ENCODE measurements around the gene VWA8. TPM values are rescaled to one million over a fixed set of nuclear protein-coding genes. Genes with fewer than 3 reads are reported as not detected.

VWA8 gene
- total and polyA plus RNA-seq, 4 donors = 7.1 to 50.3 (median 12.4) TPM

DNA sequence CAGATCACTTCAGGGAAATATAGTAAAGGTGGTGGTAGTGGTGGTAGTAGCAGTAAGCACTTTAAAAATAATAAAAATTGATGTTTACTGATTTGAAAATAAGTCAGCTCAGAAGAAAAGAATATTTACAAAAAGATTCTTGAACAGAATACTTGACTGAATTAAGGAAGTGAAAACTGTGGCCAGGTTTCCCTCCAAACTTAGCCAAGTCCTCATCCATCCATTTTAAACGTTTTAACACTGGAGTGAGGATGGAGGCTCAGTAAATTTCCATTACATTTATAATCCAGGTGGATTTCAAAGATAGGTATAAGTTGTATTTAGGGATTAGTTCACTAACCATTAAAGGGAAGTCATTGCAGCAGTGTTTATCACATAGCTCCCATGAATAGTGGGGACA lies 282.1 kb downstream of the VWA8 start:
- no peaks in the 10 kb centered on the region for H3K9me3 ChIP-seq (ENCODE audit: control insufficient read depth in 4 of 4, low read length in 3 of 4)
- no peak overlapping the region for H3K4me3 ChIP-seq (ENCODE audit: low read depth in 1 of 3, low read length in 3 of 3)
- no peaks in the 10 kb centered on the region for H3K4me1 ChIP-seq (ENCODE audit: control insufficient read depth in 4 of 4, insufficient read depth in 4 of 4, low read length in 3 of 4)
- WGBS = 71% methylated on average over 1 of the region's 1 CpG
- H3K27me3 ChIP-seq (ENCODE audit: control insufficient read depth in 4 of 4, insufficient read depth in 4 of 4, low read length in 3 of 4) = no peaks in the 10 kb centered on the region
- H3K9ac ChIP-seq (ENCODE audit: low read depth in 1 of 2, low read length in 2 of 2) = no peak overlapping the region
- no peak overlapping the region for H3K27ac ChIP-seq (ENCODE audit: low read depth in 1 of 2, low read length in 2 of 2)
- no peak for DNase-seq (ENCODE audit: low spot score)
- H3K36me3 ChIP-seq (ENCODE audit: control insufficient read depth in 4 of 4, insufficient read depth in 3 of 4, low read depth in 1 of 4, low read length in 3 of 4) = peaks cover 4 to 17% (median 12%) of the 10 kb centered on the region in 4 donors
- TF ChIP-seq TAF1 (conservative IDR thresholded peaks at IDR 0.05) = no peak
- TF ChIP-seq RXRA (IDR thresholded peaks at IDR 0.05) = no peak
- no peak for TF ChIP-seq HNF4A (conservative IDR thresholded peaks at IDR 0.05)
- TF ChIP-seq, protein P1, sequence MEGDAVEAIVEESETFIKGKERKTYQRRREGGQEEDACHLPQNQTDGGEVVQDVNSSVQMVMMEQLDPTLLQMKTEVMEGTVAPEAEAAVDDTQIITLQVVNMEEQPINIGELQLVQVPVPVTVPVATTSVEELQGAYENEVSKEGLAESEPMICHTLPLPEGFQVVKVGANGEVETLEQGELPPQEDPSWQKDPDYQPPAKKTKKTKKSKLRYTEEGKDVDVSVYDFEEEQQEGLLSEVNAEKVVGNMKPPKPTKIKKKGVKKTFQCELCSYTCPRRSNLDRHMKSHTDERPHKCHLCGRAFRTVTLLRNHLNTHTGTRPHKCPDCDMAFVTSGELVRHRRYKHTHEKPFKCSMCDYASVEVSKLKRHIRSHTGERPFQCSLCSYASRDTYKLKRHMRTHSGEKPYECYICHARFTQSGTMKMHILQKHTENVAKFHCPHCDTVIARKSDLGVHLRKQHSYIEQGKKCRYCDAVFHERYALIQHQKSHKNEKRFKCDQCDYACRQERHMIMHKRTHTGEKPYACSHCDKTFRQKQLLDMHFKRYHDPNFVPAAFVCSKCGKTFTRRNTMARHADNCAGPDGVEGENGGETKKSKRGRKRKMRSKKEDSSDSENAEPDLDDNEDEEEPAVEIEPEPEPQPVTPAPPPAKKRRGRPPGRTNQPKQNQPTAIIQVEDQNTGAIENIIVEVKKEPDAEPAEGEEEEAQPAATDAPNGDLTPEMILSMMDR (IDR thresholded peaks at IDR 0.05; ENCODE audit: low read depth, low read length, missing input control) = no peak
- TF ChIP-seq RAD21 (IDR thresholded peaks at IDR 0.05) = no peak

DNA sequence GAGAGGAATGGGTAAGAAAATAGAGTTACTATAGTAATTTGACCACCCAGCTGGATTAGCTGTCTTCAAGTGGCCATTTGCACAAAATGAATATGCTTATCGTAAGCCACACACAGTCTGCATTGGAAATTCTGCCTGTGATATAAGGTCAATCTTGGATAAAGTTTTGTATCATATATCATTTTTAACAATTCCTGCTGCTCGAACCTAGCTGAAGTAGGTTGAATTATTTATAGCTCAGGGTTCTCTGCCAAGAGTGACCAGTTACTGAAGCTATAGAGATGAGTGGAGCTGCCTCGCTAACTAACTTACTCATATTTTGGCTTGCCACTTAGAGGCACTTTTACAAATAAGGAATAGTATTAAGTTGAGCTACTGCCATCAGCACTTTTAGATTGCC lies 282.7 kb downstream of the VWA8 start:
- Histone ChIP-seq H3K4me1 (ENCODE audit: control insufficient read depth in 4 of 4, insufficient read depth in 4 of 4, low read length in 3 of 4) (no peaks in the 10 kb centered on the region), H3K36me3 (ENCODE audit: control insufficient read depth in 4 of 4, insufficient read depth in 3 of 4, low read depth in 1 of 4, low read length in 3 of 4) (peaks cover 1 to 11% (median 6%) of the 10 kb centered on the region in 4 donors), H3K9ac (ENCODE audit: low read depth in 1 of 2, low read length in 2 of 2) (no peak overlapping the region), H3K27ac (ENCODE audit: low read depth in 1 of 2, low read length in 2 of 2) (no peak overlapping the region), H3K9me3 (ENCODE audit: control insufficient read depth in 4 of 4, low read length in 3 of 4) (no peaks in the 10 kb centered on the region), H3K27me3 (ENCODE audit: control insufficient read depth in 4 of 4, insufficient read depth in 4 of 4, low read length in 3 of 4) (no peaks in the 10 kb centered on the region), H3K4me3 (ENCODE audit: low read depth in 1 of 3, low read length in 3 of 3) (no peak overlapping the region)
- WGBS = 92% methylated on average over 3 of the region's 3 CpGs
- no peak for TF ChIP-seq FOXA2 (IDR thresholded peaks at IDR 0.05)
- no peak for TF ChIP-seq YY1 (IDR thresholded peaks at IDR 0.05)
- TF ChIP-seq, protein P2, sequence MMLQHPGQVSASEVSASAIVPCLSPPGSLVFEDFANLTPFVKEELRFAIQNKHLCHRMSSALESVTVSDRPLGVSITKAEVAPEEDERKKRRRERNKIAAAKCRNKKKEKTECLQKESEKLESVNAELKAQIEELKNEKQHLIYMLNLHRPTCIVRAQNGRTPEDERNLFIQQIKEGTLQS (IDR thresholded peaks at IDR 0.05) = no peak
- TF ChIP-seq, protein P3, sequence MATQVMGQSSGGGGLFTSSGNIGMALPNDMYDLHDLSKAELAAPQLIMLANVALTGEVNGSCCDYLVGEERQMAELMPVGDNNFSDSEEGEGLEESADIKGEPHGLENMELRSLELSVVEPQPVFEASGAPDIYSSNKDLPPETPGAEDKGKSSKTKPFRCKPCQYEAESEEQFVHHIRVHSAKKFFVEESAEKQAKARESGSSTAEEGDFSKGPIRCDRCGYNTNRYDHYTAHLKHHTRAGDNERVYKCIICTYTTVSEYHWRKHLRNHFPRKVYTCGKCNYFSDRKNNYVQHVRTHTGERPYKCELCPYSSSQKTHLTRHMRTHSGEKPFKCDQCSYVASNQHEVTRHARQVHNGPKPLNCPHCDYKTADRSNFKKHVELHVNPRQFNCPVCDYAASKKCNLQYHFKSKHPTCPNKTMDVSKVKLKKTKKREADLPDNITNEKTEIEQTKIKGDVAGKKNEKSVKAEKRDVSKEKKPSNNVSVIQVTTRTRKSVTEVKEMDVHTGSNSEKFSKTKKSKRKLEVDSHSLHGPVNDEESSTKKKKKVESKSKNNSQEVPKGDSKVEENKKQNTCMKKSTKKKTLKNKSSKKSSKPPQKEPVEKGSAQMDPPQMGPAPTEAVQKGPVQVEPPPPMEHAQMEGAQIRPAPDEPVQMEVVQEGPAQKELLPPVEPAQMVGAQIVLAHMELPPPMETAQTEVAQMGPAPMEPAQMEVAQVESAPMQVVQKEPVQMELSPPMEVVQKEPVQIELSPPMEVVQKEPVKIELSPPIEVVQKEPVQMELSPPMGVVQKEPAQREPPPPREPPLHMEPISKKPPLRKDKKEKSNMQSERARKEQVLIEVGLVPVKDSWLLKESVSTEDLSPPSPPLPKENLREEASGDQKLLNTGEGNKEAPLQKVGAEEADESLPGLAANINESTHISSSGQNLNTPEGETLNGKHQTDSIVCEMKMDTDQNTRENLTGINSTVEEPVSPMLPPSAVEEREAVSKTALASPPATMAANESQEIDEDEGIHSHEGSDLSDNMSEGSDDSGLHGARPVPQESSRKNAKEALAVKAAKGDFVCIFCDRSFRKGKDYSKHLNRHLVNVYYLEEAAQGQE (IDR thresholded peaks at IDR 0.05) = no peak
- TF ChIP-seq NR2F2 (IDR thresholded peaks at IDR 0.05) = no peak
- no peak for TF ChIP-seq JUND (IDR thresholded peaks at IDR 0.05)
- no peak for TF ChIP-seq EGR1 (IDR thresholded peaks at IDR 0.05; ENCODE audit: low read depth in 2 of 2)
- no peak for TF ChIP-seq HNF4A (conservative IDR thresholded peaks at IDR 0.05)
- TF ChIP-seq SP1 (IDR thresholded peaks at IDR 0.05) = no peak
- TF ChIP-seq, protein P4, sequence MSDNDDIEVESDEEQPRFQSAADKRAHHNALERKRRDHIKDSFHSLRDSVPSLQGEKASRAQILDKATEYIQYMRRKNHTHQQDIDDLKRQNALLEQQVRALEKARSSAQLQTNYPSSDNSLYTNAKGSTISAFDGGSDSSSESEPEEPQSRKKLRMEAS (IDR thresholded peaks at IDR 0.05) = no peak
- TF ChIP-seq, protein P5, sequence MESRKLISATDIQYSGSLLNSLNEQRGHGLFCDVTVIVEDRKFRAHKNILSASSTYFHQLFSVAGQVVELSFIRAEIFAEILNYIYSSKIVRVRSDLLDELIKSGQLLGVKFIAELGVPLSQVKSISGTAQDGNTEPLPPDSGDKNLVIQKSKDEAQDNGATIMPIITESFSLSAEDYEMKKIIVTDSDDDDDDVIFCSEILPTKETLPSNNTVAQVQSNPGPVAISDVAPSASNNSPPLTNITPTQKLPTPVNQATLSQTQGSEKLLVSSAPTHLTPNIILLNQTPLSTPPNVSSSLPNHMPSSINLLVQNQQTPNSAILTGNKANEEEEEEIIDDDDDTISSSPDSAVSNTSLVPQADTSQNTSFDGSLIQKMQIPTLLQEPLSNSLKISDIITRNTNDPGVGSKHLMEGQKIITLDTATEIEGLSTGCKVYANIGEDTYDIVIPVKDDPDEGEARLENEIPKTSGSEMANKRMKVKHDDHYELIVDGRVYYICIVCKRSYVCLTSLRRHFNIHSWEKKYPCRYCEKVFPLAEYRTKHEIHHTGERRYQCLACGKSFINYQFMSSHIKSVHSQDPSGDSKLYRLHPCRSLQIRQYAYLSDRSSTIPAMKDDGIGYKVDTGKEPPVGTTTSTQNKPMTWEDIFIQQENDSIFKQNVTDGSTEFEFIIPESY (IDR thresholded peaks at IDR 0.05) = no peak
- TF ChIP-seq HNF4G (IDR thresholded peaks at IDR 0.05) = no peak
- no peak for TF ChIP-seq TAF1 (conservative IDR thresholded peaks at IDR 0.05)
- TF ChIP-seq, protein P1 (IDR thresholded peaks at IDR 0.05; ENCODE audit: low read depth, low read length, missing input control) = no peak
- TF ChIP-seq RAD21 (IDR thresholded peaks at IDR 0.05) = no peak
- TF ChIP-seq GABPA (IDR thresholded peaks at IDR 0.05 in 1 of 2, conservative IDR thresholded peaks at IDR 0.05 in 1 of 2) = no peak
- TF ChIP-seq FOXA1 (IDR thresholded peaks at IDR 0.05) = no peak
- TF ChIP-seq RXRA (IDR thresholded peaks at IDR 0.05) = no peak
- no peak for DNase-seq (ENCODE audit: low spot score)
